ENCODE data around the gene KRT31.

DNA sequence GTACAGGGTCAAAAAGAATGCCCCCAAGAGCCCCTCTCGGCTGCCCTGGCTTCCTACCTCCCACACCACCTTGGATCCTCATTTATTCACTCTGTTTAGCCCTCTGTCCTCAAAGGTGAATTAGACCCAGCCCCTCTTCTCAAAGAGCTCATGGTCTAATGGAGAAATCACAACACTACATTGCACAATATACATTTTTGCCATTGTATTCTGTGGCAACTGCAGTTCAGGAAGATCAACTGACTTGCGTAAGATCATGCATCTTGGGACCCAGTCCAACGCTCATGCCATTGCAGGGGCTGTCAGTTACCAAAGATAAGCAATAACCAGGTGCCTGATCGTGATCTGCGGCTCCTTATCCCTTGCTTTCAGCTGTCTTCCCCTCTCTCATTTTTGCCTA is 42.0 kb upstream of the KRT31 start:
- TF ChIP-seq, protein P1, sequence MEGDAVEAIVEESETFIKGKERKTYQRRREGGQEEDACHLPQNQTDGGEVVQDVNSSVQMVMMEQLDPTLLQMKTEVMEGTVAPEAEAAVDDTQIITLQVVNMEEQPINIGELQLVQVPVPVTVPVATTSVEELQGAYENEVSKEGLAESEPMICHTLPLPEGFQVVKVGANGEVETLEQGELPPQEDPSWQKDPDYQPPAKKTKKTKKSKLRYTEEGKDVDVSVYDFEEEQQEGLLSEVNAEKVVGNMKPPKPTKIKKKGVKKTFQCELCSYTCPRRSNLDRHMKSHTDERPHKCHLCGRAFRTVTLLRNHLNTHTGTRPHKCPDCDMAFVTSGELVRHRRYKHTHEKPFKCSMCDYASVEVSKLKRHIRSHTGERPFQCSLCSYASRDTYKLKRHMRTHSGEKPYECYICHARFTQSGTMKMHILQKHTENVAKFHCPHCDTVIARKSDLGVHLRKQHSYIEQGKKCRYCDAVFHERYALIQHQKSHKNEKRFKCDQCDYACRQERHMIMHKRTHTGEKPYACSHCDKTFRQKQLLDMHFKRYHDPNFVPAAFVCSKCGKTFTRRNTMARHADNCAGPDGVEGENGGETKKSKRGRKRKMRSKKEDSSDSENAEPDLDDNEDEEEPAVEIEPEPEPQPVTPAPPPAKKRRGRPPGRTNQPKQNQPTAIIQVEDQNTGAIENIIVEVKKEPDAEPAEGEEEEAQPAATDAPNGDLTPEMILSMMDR (IDR thresholded peaks at IDR 0.05) = no peak
- no peak for TF ChIP-seq ZFX (IDR thresholded peaks at IDR 0.05; ENCODE audit: borderline replicate concordance)
